ENCODE data around the gene CDK5RAP3.

CDK5RAP3 gene

DNA sequence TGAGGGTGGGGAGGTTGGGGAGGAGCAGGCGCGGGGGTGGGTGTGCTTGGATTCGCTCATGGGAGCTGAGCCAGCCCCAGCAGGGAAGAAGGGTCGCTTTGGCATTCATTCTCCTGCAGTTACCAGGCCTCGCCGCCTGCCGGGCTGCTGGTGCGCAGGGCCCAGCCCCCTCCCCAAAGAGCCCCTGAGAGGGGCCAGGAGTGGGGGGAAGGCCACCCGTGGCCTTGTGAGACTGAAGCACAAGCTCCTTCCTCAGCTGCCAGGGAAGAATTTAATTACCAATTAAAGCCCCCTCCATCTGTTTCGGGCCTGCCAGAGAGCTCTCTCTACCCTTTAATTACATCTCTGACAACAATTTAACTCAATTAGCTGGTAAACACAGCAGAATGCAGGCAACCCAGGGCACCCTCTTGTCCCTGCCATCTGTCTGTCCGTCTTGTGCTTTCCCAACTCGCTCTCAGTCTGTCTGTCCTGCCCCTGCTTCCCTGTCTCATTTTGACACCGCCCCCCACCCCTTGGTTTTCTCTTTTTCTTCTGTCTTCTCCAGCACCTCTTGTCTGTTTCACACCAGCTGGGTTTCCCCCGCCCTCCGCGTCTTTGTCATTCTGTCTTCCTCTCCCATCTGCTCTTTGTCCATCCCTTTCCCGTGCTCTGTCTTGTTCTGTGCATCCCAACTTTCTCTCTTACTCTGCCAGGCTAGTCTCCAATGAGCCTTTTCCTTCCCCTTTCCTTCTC lies 32.7 kb downstream of the CDK5RAP3 start:
- Histone ChIP-seq H3K9me3 (ENCODE audit: control insufficient read depth in 5 of 5, low read length in 5 of 5) (no peaks in the 10 kb centered on the region), H3K9ac (ENCODE audit: low read length in 5 of 5) (no peak overlapping the region), H3K36me3 (ENCODE audit: control insufficient read depth in 5 of 5, insufficient read depth in 5 of 5, low read length in 5 of 5) (no peaks in the 10 kb centered on the region), H3K27me3 (ENCODE audit: control insufficient read depth in 5 of 5, insufficient read depth in 4 of 5, low read length in 5 of 5) (peaks cover 0 to 3% (median 0%) of the 10 kb centered on the region in 5 donors), H3K27ac (ENCODE audit: low read depth, low read length) (no peak overlapping the region), H3K4me1 (ENCODE audit: control insufficient read depth in 5 of 5, insufficient read depth in 5 of 5, low read length in 5 of 5) (peaks cover 7 to 23% (median 21%) of the 10 kb centered on the region in 5 donors), H3K4me3 (ENCODE audit: low read depth in 1 of 5, low read length in 5 of 5) (no peak overlapping the region)

DNA sequence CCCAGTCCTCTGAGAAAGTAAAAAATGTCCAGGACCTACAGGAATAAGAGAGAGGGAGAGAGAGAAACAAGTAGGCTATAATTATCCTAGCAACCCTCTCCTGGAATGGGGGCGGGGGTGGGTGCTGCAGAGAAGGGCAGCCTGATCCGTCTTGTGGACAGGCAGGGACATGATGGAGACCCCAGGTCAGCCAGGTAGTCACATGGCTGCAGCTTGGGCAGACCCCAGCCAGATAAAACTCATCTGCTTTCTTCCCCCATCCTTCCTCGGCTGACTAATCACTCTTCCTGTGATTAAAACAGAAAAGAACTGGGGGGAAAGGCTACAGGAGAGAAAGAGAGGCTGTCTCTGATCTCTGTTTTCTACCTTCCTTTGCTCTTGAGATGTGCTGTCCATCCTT lies 34.1 kb downstream of the CDK5RAP3 start:
- Histone ChIP-seq H3K9ac (ENCODE audit: low read length in 5 of 5) (no peak overlapping the region), H3K27me3 (ENCODE audit: control insufficient read depth in 5 of 5, insufficient read depth in 4 of 5, low read length in 5 of 5) (peaks cover 0 to 3% (median 0%) of the 10 kb centered on the region in 5 donors), H3K27ac (ENCODE audit: low read depth, low read length) (no peak overlapping the region), H3K36me3 (ENCODE audit: control insufficient read depth in 5 of 5, insufficient read depth in 5 of 5, low read length in 5 of 5) (no peaks in the 10 kb centered on the region), H3K9me3 (ENCODE audit: control insufficient read depth in 5 of 5, low read length in 5 of 5) (no peaks in the 10 kb centered on the region), H3K4me3 (ENCODE audit: low read depth in 1 of 5, low read length in 5 of 5) (no peak overlapping the region), H3K4me1 (ENCODE audit: control insufficient read depth in 5 of 5, insufficient read depth in 5 of 5, low read length in 5 of 5) (peaks cover 7 to 23% (median 22%) of the 10 kb centered on the region in 5 donors)

DNA sequence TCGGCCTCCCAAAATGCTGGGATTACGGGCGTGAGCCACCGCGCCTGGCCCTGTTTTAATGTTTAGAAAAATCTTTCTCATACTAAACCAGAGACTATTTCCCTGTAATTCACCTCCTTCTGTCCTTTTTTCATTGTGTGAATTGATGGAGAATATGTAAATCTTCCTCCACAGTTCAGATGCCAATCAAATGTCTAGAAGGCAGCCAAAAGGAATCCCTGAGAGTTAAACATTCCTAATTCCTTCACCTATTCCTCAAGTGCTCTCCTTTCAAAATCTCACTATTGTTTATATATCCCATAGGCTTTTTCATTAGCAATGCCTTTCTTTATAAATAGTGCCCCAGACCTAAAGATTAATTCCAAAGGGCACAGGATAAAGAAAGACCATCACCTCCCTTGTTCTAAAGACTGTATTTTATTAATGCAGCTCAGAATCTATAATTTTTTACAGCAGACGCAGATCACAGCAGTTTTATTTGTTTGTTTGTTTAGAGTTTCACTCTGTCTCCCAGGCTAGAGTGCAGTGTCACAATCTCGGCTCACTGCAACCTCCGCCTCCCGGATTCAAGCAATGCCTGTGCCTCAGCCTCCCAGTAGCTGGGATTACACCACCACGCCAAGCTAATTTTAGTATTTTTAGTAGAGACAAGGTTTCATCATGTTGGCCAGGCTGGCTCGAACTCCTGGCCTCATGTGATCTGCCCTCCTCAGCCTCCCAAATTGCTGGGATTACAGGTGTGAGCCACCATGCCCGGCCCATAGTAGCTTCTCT lies 36.2 kb downstream of the CDK5RAP3 start:
- Histone ChIP-seq H3K4me1 (ENCODE audit: control insufficient read depth in 5 of 5, insufficient read depth in 5 of 5, low read length in 5 of 5) (peaks cover 7 to 26% (median 25%) of the 10 kb centered on the region in 5 donors), H3K4me3 (ENCODE audit: low read depth in 1 of 5, low read length in 5 of 5) (no peak overlapping the region), H3K27me3 (ENCODE audit: control insufficient read depth in 5 of 5, insufficient read depth in 4 of 5, low read length in 5 of 5) (peaks cover 0 to 11% (median 7%) of the 10 kb centered on the region in 5 donors), H3K9ac (ENCODE audit: low read length in 5 of 5) (no peak overlapping the region), H3K36me3 (ENCODE audit: control insufficient read depth in 5 of 5, insufficient read depth in 5 of 5, low read length in 5 of 5) (no peaks in the 10 kb centered on the region), H3K9me3 (ENCODE audit: control insufficient read depth in 5 of 5, low read length in 5 of 5) (no peaks in the 10 kb centered on the region), H3K27ac (ENCODE audit: low read depth, low read length) (no peak overlapping the region)

DNA sequence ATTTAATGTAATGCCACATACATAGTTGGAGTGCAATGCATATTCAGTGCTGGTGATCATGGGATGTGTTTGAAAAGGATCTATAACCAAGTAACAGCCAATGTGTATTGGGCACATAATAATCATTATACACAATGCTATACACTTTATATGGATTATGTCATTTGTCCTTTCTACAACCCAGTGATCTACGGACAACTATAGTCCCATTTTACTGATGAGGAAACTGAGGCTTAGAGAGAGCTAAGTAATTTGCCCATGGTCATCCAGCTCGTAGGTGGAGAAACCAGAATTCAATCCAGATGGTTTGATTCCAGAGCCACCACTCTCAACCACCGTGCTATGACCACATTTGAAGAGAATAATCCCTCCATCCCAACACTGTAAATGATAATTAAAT lies 39.3 kb downstream of the CDK5RAP3 start:
- H3K9me3 ChIP-seq (ENCODE audit: control insufficient read depth in 5 of 5, low read length in 5 of 5): no peaks in the 10 kb centered on the region
- no peak overlapping the region for H3K4me3 ChIP-seq (ENCODE audit: low read depth in 1 of 5, low read length in 5 of 5)
- H3K27ac ChIP-seq (ENCODE audit: low read depth, low read length): no peak overlapping the region
- H3K4me1 ChIP-seq (ENCODE audit: control insufficient read depth in 5 of 5, insufficient read depth in 5 of 5, low read length in 5 of 5): peaks cover 2 to 19% (median 12%) of the 10 kb centered on the region in 5 donors
- H3K9ac ChIP-seq (ENCODE audit: low read length in 5 of 5): no peak overlapping the region
- no peaks in the 10 kb centered on the region for H3K36me3 ChIP-seq (ENCODE audit: control insufficient read depth in 5 of 5, insufficient read depth in 5 of 5, low read length in 5 of 5)
- peaks cover 4 to 16% (median 10%) of the 10 kb centered on the region in 5 donors for H3K27me3 ChIP-seq (ENCODE audit: control insufficient read depth in 5 of 5, insufficient read depth in 4 of 5, low read length in 5 of 5)

DNA sequence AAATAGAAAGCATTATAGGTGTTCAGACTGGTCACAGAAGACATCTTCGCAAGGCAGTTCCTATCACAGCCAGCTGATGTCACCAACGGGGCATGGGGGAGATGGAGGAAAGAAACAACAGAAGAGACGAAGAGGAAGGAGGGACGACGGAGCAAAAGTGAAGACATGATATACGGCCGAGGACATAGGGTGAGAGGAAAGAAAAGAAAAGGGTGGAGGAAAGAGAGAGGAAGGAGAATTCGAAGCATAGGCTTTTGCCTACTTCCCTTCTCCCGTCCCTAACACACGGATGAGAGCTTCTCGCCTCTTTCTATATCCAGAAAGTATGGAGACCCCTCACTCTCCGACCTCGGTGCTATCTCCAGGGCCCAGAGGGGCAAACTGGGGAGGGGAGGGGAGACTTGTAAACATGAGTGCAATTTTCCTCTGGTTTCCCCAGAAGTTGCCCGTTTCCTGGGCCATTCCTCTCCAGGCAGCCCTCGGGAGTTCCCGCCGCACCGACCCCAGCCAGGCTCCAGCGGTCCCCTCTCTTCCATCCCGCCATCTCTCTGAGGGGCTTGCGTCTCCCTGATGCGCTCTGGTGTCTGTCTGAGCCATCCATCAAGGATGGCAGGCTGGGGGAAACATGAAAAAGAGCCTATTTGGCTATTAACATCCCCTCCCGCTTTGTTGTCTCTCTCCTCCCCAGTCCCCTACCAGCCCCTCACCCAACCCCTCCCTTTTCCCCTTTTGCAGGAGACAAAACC lies 40.7 kb downstream of the CDK5RAP3 start:
- H3K4me3 ChIP-seq (ENCODE audit: low read depth in 1 of 5, low read length in 5 of 5): peak overlapping the region in 4 of 5 donors; percentile 23 to 59 (median 50)
- H3K9ac ChIP-seq (ENCODE audit: low read length in 5 of 5): no peak overlapping the region
- H3K27me3 ChIP-seq (ENCODE audit: control insufficient read depth in 5 of 5, insufficient read depth in 4 of 5, low read length in 5 of 5): peaks cover 4 to 16% (median 10%) of the 10 kb centered on the region in 5 donors
- peaks cover 2 to 19% (median 12%) of the 10 kb centered on the region in 5 donors for H3K4me1 ChIP-seq (ENCODE audit: control insufficient read depth in 5 of 5, insufficient read depth in 5 of 5, low read length in 5 of 5)
- H3K36me3 ChIP-seq (ENCODE audit: control insufficient read depth in 5 of 5, insufficient read depth in 5 of 5, low read length in 5 of 5): no peaks in the 10 kb centered on the region
- H3K27ac ChIP-seq (ENCODE audit: low read depth, low read length): no peak overlapping the region
- no peaks in the 10 kb centered on the region for H3K9me3 ChIP-seq (ENCODE audit: control insufficient read depth in 5 of 5, low read length in 5 of 5)

DNA sequence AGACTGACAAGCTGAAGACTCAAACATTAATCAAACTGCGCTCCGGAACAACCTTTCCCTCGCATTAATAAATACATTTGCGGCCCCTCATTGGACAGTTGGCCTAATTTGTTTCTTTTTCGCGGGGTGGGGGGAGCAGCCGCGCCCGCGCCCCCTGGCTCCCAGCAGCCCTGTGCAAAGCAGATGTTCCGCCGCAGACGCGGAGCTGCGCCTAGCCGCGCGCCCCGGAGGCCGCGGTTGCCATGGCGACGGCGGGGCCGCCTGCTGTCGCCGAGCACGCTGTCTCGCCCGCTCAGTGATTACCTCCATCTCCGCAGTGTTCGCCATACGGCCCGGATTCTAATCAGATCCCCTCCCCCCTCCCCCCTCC lies 41.2 kb downstream of the CDK5RAP3 start:
- no peak overlapping the region for H3K27ac ChIP-seq (ENCODE audit: low read depth, low read length)
- peaks cover 2 to 19% (median 12%) of the 10 kb centered on the region in 5 donors for H3K4me1 ChIP-seq (ENCODE audit: control insufficient read depth in 5 of 5, insufficient read depth in 5 of 5, low read length in 5 of 5)
- H3K36me3 ChIP-seq (ENCODE audit: control insufficient read depth in 5 of 5, insufficient read depth in 5 of 5, low read length in 5 of 5): no peaks in the 10 kb centered on the region
- peaks cover 4 to 16% (median 10%) of the 10 kb centered on the region in 5 donors for H3K27me3 ChIP-seq (ENCODE audit: control insufficient read depth in 5 of 5, insufficient read depth in 4 of 5, low read length in 5 of 5)
- no peak overlapping the region for H3K9ac ChIP-seq (ENCODE audit: low read length in 5 of 5)
- no peaks in the 10 kb centered on the region for H3K9me3 ChIP-seq (ENCODE audit: control insufficient read depth in 5 of 5, low read length in 5 of 5)
- H3K4me3 ChIP-seq (ENCODE audit: low read depth in 1 of 5, low read length in 5 of 5): peak overlapping the region in 3 of 5 donors; percentile 23 to 54 (median 47)

DNA sequence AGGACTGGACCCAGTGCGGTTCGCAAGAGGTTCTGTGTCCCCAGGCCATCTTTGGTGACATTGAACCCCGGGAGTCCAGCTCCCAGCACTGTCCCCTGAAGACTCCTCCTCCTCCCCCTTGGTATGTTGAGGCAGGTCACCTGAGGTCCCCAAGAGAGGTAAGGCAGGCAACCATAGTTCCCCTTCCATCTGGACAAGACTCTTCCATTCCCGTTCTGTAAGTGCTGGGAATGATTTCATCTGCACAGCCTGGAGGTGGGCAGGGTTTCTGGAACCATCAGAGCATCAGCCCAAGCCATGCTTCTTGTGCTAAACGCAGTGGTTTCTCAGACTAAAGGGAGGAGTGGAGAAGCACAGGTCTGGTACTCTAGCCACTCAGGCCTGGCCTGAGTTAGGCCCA lies 41.7 kb downstream of the CDK5RAP3 start:
- Histone ChIP-seq H3K9ac (ENCODE audit: low read length in 5 of 5) (no peak overlapping the region), H3K27ac (ENCODE audit: low read depth, low read length) (no peak overlapping the region), H3K4me1 (ENCODE audit: control insufficient read depth in 5 of 5, insufficient read depth in 5 of 5, low read length in 5 of 5) (peaks cover 2 to 19% (median 12%) of the 10 kb centered on the region in 5 donors), H3K27me3 (ENCODE audit: control insufficient read depth in 5 of 5, insufficient read depth in 4 of 5, low read length in 5 of 5) (peaks cover 4 to 16% (median 10%) of the 10 kb centered on the region in 5 donors), H3K36me3 (ENCODE audit: control insufficient read depth in 5 of 5, insufficient read depth in 5 of 5, low read length in 5 of 5) (no peaks in the 10 kb centered on the region), H3K4me3 (ENCODE audit: low read depth in 1 of 5, low read length in 5 of 5) (no peak overlapping the region), H3K9me3 (ENCODE audit: control insufficient read depth in 5 of 5, low read length in 5 of 5) (no peaks in the 10 kb centered on the region)

DNA sequence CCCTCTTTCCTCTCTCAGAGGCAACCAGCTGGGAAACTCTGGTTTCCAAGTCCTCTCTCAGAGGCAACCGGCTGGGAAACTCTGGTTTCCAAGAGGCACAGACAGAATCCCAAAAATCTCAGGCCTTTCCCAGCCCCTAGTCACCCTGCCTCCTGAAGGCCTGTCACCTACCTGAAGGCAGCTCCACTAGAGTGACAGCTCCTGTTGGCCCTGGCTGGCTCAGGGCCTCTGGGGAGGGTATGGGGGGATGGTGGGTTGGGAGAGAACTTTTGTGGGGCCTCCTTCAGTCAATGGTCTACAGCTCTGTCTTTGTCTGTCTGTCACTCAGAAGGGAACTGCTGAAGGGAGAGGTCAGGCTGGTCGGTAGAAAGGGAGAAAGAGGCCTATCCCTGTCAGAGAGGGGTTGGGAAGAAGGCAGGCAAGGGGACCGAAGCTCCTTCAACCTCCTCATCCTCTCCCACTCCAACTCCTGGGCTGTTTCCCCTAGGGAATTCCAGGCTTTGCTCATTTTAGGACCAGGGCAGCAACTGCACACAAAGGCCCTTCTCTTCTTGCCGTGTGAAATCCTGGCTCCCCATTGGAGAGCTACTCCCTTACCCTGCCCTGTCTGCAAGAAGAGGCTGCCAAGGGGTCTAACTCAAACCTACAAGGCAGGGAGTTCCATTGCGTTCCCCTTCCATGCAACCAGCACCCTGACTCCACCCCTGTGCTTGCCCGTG lies 43.1 kb downstream of the CDK5RAP3 start:
- H3K27me3 ChIP-seq (ENCODE audit: control insufficient read depth in 5 of 5, insufficient read depth in 4 of 5, low read length in 5 of 5): peaks cover 4 to 16% (median 10%) of the 10 kb centered on the region in 5 donors

DNA sequence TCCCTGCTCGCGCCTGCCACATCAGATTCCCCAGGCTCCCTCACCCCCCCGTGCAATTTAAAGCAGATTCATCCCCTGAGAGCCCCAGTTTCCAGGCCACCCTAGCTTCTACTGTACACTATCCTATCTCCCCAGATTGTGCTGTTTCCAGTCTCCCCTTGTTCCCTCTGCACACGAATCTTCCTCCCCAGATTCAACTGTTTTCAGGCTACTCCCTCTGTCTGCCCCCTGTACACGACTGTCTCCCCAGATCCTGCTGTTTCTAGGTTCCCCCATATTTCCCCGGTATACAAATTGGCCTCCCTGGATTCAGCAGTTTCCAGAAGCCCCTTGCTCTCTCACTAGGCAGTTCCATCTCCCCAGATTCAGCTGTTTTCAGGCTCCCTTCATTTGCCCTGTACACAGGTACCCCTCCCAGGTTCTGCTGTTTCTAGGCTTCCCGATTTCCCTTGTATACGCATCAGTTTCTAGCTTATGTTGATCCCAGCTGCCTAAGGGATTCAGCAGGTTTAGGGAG lies 43.7 kb downstream of the CDK5RAP3 start:
- no peak overlapping the region for H3K27ac ChIP-seq (ENCODE audit: low read depth, low read length)
- peaks cover 2 to 17% (median 12%) of the 10 kb centered on the region in 5 donors for H3K4me1 ChIP-seq (ENCODE audit: control insufficient read depth in 5 of 5, insufficient read depth in 5 of 5, low read length in 5 of 5)
- H3K4me3 ChIP-seq (ENCODE audit: low read depth in 1 of 5, low read length in 5 of 5): no peak overlapping the region
- peaks cover 4 to 16% (median 12%) of the 10 kb centered on the region in 5 donors for H3K27me3 ChIP-seq (ENCODE audit: control insufficient read depth in 5 of 5, insufficient read depth in 4 of 5, low read length in 5 of 5)
- no peaks in the 10 kb centered on the region for H3K36me3 ChIP-seq (ENCODE audit: control insufficient read depth in 5 of 5, insufficient read depth in 5 of 5, low read length in 5 of 5)
- no peaks in the 10 kb centered on the region for H3K9me3 ChIP-seq (ENCODE audit: control insufficient read depth in 5 of 5, low read length in 5 of 5)
- no peak overlapping the region for H3K9ac ChIP-seq (ENCODE audit: low read length in 5 of 5)

More for the DNA sequence above, 43.1 kb downstream of the CDK5RAP3 start:
- no peaks in the 10 kb centered on the region for H3K9me3 ChIP-seq (ENCODE audit: control insufficient read depth in 5 of 5, low read length in 5 of 5)
- H3K9ac ChIP-seq (ENCODE audit: low read length in 5 of 5): no peak overlapping the region
- no peaks in the 10 kb centered on the region for H3K36me3 ChIP-seq (ENCODE audit: control insufficient read depth in 5 of 5, insufficient read depth in 5 of 5, low read length in 5 of 5)
- no peak overlapping the region for H3K4me3 ChIP-seq (ENCODE audit: low read depth in 1 of 5, low read length in 5 of 5)
- peaks cover 2 to 17% (median 12%) of the 10 kb centered on the region in 5 donors for H3K4me1 ChIP-seq (ENCODE audit: control insufficient read depth in 5 of 5, insufficient read depth in 5 of 5, low read length in 5 of 5)
- H3K27ac ChIP-seq (ENCODE audit: low read depth, low read length): no peak overlapping the region
